Uterus (tissue), 2 donors: ENCODE data around the gene AK5.

Source experiments
- CTCF ChIP-seq, 4 experiments: fragments of 200-600 bp in 2 of 4; fragments of 450-650 bp in 2 of 4; sonication (generic) in 2 of 4; IDR thresholded peaks; one replicate each; pipeline ENCODE4 v1.5.1; 2016 to 2019; ENCODE audit warnings: antibody characterized with exemption in 4 of 4, mild to moderate bottlenecking in 2 of 4, moderate library complexity in 1 of 4
- POLR2A ChIP-seq, 2 donors: fragments of 450-650 bp; IDR thresholded peaks; one replicate each; pipeline ENCODE4 v1.6.1; 2016; ENCODE audit warnings: antibody characterized with exemption in 2 of 2, mild to moderate bottlenecking in 1 of 2, moderate library complexity in 1 of 2

- no peak for TF ChIP-seq CTCF (IDR thresholded peaks at IDR 0.05)
- no peak for TF ChIP-seq POLR2A (IDR thresholded peaks at IDR 0.05)
Observed at GRCh38 chr1:77546890-77547289, 265.1 kb downstream of the AK5 start.
